Ovary (tissue), 3 donors: ENCODE data around the gene SPI1.

ENCODE experiments used
- EP300 ChIP-seq: sonication (generic); formaldehyde crosslinking; IDR thresholded peaks from one replicate; pipeline ENCODE4 v1.6.1; 2017; ENCODE audit warnings: antibody characterized with exemption
- POLR2A ChIP-seq: fragments of 450-650 bp; IDR thresholded peaks from one replicate; pipeline ENCODE4 v1.6.1; 2017; ENCODE audit warnings: antibody characterized with exemption, mild to moderate bottlenecking, moderate library complexity
- TF ChIP-seq, protein P1 (sequence below), 3 donors: fragments of 450-650 bp in 2 of 3; fragments of 200-600 bp in 1 of 3; IDR thresholded peaks; one replicate each; pipeline versions ENCODE4 v1.5.1 to v1.8.0; 2016 to 2022; ENCODE audit warnings: antibody characterized with exemption in 3 of 3, mild to moderate bottlenecking in 1 of 3
- donor health status: DM: no; HTN: no; CAD: no.

DNA sequence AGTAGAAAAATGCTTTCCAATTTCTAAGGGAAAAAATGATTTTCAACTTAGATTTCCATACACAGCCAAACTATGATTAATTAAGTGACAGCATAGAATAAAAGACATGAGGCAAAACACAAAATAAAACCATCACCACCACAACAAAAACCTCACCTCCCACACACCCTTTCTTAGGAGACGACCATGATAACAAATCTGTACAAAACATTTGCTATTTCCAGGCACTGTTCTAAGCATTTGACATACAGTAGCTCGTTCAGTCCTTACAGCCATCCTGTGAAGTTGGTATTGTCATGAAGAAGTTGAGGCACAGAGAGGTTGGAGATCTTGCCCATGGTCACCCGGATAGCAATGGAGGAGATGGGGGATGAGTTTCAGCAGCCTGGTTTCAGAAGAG lies 8.7 kb downstream of the SPI1 start:
- TF ChIP-seq, protein P1, sequence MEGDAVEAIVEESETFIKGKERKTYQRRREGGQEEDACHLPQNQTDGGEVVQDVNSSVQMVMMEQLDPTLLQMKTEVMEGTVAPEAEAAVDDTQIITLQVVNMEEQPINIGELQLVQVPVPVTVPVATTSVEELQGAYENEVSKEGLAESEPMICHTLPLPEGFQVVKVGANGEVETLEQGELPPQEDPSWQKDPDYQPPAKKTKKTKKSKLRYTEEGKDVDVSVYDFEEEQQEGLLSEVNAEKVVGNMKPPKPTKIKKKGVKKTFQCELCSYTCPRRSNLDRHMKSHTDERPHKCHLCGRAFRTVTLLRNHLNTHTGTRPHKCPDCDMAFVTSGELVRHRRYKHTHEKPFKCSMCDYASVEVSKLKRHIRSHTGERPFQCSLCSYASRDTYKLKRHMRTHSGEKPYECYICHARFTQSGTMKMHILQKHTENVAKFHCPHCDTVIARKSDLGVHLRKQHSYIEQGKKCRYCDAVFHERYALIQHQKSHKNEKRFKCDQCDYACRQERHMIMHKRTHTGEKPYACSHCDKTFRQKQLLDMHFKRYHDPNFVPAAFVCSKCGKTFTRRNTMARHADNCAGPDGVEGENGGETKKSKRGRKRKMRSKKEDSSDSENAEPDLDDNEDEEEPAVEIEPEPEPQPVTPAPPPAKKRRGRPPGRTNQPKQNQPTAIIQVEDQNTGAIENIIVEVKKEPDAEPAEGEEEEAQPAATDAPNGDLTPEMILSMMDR (IDR thresholded peaks at IDR 0.05), result no peak
- no peak for TF ChIP-seq POLR2A
- no peak for TF ChIP-seq EP300
